ENCODE measurements around the gene DLG1.

DNA sequence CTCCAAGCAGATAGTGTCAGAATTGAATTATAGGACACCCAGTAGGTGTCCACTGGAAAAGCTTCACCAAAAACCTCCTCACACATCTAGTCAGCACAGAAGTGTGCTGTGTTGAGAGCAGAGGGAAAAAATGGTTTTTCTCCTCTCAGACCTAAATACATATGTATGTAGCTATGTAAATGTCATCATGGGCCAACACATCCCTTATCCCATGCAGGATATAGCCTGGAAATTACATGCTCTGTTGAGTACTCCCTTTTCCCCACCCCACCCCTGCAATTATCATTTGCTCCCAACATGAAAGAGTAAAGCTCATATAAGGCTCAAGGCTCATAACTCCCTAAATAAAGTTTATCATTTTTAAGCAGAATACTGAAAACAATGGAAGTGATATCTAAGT is 35.7 kb downstream of the DLG1 start:
- TF ChIP-seq, protein P1, sequence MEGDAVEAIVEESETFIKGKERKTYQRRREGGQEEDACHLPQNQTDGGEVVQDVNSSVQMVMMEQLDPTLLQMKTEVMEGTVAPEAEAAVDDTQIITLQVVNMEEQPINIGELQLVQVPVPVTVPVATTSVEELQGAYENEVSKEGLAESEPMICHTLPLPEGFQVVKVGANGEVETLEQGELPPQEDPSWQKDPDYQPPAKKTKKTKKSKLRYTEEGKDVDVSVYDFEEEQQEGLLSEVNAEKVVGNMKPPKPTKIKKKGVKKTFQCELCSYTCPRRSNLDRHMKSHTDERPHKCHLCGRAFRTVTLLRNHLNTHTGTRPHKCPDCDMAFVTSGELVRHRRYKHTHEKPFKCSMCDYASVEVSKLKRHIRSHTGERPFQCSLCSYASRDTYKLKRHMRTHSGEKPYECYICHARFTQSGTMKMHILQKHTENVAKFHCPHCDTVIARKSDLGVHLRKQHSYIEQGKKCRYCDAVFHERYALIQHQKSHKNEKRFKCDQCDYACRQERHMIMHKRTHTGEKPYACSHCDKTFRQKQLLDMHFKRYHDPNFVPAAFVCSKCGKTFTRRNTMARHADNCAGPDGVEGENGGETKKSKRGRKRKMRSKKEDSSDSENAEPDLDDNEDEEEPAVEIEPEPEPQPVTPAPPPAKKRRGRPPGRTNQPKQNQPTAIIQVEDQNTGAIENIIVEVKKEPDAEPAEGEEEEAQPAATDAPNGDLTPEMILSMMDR (IDR thresholded peaks at IDR 0.05): no peak
- TF ChIP-seq POLR2AphosphoS5 (IDR thresholded peaks at IDR 0.05): no peak
